Measurements from ENCODE around the gene CASP6.

CASP6 gene

DNA sequence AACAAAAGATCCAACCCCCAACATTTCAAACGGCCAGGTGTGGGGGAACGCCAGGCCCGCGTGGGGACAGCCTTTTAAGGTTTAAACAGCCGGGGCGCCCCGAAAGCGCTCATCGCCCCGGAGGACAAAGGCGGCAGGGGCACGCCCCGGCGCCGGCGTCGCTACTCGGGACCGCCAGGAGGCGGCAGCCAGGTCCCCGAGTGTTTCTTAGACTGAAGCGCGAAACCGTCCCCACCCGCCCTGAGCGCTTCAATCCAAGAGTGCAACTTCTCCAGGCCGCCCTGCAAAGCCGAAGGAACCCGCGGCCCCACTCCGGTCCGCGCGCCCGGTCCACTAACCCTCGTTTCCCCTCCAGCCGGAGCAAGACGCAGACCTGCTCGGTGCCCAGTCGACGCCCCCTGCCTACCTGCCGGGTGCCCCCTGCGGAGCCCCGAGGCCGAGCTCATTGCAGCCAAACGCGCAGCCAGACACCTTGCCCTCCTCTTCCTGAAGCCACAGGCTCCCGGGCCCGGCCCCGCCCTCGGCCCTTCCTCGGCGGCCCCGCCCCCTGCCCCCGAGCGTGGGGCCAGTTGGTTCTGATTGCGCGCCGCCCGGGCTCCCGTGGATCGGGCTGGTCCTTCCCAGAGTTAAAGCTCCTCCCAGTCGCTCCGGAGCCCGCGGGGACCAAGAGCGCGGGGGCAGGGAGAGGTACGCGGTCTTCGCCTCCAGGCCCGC lies at the start of gene CASP6:
Gene CASP6, minus strand, starts transcription at position 496 of the 714 bp plus-strand sequence. Its CDS starts 50 bp downstream, at position 446.
- DNase-seq = peak; percentile 67

DNA sequence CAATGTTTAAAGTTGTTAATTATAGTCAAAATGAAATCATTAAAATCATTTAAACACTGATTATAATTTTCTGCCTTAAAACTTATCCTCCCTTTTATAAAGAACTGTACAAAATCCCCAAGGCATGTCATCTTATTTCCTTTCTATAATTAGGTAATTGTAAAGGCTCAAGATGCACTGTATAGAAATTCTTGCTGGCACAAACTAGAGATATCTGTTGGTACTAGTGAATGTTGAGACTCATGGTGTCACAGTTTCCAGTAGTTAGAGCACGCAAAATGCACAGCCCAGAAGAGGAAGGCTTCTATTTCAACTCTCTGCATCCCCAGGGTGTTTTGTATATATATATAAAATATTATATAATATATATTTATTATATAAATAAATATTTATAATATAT lies 49.3 kb upstream of the CASP6 start:
- DNase-seq = no peak

DNA sequence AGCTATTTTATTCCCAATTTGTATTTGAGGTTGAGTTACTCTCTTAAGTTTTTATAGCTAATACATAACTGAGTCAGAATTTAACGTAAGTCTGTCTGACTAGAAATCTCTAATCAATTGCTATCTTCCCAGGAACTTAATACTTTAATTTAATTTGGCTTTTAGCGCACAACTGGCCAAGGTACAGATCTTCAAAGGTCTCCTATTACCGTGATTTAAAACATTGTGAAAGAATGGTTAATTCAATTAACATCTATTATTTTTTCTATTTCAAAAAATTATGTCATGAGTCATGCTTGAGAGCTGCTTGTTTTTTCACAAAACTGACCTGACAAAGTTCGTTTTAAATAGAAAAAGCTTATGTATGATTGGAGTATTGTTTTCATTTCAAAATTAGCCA lies 48.6 kb upstream of the CASP6 start:
- DNase-seq = no peak

DNA sequence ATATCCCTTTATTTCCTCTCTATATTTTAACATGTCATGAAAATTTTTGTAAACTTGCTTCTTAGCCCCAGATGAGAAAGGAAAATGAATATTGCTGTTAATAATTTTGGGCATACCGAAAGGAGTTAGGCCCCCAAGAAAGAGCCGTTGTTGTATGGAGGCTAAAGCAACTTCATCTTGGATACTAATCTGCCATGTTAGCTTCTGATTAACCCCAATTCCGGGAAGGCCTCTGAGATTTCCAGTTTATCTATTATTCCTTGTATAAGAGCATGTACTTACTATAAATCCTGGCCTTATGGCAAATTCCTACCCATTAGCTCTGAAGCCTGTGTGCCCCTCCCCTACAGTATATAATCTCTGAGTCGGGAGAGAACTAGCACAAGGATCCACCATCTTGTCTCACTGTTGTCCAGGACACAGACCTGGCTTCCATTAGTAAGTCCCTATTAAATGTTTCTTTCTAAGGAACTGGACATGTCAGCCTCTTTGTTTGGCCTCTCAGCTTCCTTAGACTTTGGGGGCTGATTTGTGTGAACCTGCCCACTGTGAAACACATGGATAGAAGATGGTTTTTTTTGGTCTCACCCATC lies 47.5 kb upstream of the CASP6 start:
- DNase-seq = no peak

DNA sequence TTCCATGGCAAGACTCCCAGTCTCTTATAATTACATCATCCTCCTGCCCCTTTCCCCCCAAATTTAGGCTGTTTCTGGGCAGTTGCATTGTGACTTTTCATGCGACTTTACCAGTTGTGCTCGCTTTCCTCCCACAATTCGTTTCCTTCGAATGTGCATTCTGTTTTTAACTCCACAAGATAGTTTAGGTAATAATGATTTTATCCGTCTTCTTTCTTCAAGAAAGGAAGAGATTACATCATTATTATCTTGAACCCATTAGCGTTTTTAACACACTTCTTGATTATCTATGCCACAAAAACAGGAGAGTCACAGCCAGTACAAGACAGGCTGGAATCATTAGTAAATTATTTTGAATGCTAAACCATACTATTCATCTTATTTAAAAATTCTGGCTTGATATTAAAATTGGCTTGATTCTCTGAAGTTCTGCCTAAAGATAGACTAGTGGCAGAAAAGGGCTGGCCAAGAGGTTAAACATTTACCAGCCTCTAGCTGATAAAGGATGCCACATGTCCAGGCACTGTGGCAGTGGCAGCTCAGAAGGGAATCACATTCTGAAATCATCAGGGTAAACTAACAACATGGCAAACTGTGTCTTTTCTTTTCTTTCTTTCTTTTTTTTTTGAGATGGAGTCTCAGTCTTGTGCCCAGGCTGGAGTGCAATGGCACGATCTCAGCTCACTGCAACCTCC lies 46.3 kb upstream of the CASP6 start:
- DNase-seq = no peak

GRCh38 chr4:109748114-109748513 lies 44.9 kb upstream of the CASP6 start:
- DNase-seq = no peak

- no peak for DNase-seq
Measured at GRCh38 chr4:109746728-109747127, 43.5 kb upstream of the CASP6 start.

DNA sequence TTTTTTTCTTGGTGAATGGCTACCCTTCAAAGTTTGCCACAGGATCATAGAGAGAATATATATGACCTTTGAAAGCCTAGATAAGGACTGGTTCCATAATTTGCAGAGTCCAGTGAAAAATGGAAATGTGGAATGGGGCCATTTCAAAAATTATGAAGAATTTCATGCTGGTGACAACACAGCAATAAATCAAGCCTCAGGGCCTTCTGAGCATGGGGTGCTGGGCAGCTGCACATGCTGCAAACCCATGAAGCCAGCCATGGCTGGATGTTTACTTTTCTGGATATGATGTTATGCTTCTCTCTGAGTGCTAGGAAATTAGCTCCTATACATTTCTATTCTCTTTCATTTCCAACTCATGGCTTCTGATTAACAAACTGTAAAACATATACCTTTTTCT lies 42.6 kb upstream of the CASP6 start:
- no peak for DNase-seq

DNA sequence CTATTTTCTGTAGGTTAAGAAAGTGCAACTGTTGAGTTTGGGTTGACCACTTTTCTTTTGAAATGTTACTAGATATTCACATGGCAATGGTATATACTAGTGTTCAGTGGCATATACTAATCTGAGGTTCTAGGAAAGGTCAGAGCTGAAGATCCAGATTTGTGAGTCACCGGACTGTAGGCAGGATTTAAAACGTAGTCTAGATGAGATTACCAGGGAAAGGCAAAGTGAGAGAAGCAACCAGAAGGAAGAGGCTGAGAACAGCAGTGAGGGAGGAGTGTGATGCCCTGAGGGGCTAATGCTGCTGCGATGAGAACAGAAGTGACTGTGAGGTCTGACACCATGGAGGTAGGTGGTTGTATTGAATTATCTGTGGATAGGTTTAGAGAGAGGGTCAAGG lies 36.3 kb upstream of the CASP6 start:
- DNase-seq = no peak

DNA sequence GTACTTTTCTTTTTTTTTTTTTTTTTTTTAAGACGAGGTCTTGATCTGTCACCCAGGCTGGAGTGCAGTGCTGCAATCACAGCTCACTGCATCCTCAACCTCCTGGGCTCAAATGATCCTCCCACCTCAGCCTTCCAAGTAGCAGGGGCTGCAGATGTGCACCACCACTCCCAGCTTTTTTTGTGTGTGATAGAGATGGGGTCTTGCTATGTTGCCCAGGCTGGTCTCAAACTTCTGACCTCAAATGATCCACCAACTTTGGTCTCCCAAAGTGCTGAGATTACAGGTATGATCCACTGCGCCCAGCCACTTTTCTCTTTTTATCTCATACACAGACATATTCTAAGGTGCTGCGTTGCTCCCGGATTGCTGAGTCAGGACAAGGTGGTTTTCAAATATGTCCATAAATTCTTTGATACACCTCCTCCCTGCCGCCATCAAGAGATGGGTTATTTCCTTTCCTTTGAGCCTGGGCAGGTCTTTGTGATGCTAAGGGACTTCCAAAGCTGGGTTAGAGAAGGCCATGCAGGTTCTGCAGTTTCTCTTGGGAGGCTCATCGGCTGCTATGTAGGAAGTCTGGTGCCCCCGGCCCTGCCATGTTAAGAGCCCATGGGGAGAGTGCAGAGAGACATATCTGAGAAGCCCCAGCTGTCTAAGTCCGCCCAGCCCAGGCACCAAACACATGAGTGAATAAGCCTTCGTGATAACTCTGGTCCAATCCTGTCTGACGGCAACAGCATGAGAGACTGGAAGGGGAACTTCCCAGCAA lies 35.0 kb upstream of the CASP6 start:
- no peak for DNase-seq

DNA sequence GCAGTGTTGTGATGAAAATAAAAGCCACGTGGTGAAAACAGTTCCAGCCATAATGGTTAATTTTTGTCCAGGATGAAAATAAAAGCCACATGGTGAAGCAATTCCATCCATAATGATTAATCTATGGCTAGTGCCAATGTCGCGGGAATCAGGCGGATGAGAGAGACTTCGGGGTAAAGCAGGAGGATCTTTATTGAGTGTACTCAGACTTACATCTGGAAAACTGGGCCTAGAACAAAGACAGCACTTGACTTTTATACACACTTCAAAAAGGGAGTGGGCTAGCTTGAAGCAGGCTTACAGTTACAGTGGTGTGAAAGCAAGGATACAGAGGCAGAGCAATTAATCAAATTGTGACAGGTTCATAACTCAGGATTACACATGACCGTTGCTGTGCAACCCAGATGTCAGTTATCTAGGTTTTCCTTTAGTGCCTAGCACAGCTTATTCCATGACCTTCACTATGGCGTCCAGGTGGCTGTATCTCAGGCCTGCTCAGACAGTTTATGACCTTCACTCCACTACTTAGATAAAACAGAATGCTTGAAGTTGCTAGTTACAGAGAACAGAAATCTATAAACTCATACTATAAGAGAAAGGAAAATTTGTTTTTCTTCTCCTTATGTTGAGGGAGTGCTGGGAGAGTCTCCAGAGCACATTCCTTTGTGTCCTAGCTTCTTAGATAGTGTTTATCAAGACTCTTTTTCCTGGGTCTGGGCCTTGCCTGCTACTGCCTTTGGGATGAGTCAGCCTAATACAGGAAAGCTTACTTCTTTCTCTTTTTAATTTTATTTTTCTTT lies 32.5 kb upstream of the CASP6 start:
- DNase-seq = no peak

GRCh38 chr4:109733728-109734127 lies 30.5 kb upstream of the CASP6 start:
- DNase-seq = no peak

DNA sequence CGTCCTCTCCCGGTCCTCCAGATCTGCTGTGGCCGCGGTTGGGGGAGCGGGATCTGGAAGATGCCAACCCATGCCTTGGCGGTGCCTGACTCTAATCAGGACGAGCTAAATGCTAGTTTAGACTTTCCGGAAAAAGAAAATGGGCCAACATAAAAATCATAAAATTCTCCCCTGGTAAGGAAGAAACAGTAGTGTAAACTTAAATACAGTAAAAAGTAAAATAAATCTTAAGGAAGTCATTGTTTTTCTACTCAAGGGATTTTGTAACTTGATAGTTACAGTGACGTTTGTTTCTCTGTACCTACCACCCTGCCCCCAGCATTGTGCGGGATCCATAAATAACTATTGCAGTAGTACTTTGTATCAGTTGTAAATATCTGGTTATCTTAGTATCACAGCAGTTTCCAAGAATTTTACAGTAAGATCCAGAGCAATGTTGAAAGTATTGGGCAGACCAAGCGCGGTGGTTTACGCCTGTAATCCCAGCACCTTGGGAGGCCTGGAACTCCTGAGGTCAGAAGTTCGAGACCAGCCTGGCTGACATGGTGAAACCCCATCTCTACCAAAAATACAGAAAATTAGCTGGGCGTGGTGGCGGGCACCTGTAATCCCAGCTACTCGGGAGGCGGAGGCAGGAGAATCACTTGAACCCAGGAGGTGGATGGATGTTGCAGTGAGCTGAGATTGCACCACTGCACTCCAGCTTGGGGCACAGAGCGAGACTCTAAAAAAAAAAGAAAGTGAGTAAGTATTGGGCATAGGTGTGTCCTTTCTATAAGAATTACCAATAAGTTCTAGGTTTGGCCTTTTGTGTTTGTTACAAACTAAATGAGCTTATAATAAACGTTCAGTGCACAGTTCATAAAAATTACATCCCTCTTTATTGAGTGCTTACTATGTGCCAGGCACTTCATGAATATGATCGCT lies 27.6 kb upstream of the CASP6 start:
- no peak for DNase-seq

DNA sequence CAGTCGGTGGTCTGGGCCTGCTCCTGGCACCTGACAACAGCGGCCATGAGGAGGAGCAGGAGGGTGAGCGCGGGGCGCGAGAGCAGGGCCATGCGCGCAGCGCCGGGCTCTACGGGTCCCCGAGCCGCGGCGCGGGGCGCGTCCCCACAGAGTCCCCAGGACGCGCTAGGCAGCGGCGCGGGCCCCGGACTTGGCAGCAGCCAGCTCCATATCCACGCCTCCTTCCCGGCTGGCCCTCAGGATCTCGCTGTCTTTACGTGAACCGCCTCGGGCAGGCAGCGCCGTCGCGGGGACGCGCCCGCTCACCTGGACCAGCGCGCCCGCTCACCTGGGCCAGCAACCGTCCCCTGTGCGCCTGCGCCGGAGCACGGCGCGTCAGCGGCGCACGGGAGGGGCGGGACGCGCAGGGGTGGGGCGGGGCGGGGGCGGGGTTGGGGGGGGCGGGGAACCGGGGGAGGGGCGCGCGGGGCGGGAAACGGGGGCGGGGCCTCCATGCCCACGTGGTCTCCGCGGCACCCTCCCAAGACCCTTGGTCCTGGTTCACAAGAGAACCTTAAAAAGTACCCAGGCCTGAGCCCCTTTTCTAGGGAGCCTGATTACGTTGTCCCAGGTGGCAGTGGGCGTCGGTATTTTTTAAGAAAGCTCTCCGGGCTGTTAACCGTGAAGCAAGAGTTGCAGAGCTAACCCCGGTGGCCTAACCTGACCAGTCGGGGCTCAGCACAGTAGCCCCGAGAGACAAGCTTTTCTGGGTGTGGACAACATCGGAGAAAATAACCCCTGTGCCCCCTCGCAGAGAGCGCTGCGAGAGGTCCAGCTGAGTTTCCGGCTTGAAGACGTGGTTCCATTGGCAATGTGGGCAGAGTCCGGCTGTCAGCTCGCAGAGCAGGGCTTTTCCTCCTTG lies 26.7 kb upstream of the CASP6 start, which contains the start of gene PLA2G12A:
Gene PLA2G12A, minus strand, starts transcription at position 353 of the 901 bp plus-strand sequence. Its CDS starts 261 bp downstream, at position 92.
- DNase-seq = peak; percentile 66

- DNase-seq = no peak
Measured at GRCh38 chr4:109729117-109729717, 26.0 kb upstream of the CASP6 start.

- DNase-seq = no peak
Measured at GRCh38 chr4:109728385-109728784, 25.1 kb upstream of the CASP6 start.

DNA sequence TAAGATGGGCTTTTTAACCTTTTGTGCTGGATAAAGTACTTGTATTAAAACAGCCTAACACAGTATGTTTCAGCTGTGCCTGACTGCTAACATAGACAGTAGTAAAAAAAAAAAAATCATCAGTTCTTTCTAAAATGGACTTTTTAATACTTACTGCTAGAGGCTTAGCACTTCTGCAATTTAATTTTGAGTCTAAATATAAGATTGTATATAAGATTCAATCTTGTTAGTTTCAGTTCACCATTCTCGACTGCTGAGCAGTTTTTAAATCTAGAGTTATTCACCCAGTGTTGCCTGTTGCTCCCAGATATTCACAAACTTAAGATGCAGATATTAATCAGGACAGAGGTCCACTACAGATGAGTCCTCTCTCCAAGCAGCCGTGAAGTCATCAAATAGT lies 19.9 kb upstream of the CASP6 start:
- no peak for DNase-seq

- DNase-seq = no peak
Measured at GRCh38 chr4:109722357-109722756, 19.1 kb upstream of the CASP6 start.

DNA sequence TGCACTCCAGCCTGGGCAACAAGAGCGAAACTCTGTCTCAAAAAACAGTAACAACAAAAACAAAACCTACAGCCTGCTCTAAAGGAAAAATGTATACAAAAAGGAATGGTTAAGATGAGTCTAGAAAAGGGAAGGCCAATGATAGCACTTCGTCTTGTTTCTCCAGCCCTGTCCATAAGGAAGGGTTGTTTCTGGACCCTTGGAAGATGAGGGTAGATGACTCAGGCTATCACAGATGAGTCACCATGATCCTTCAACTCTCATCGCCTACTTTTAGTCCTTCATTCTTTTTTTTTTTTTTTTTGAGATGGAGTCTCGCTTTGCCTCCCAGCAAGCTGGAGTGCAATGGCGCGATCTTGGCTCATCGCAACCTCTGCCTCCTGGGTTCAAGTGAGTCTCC lies 17.8 kb upstream of the CASP6 start:
- DNase-seq = no peak

GRCh38 chr4:109719604-109720003 lies 16.4 kb upstream of the CASP6 start:
- DNase-seq = no peak
